Measurements from ENCODE around the gene DRD1.
"Not testable (repeated sequence)": the region's sequence is repeated elsewhere in the genome, so short reads cannot be mapped to it uniquely, and the experiment has no call there.

The DRD1 gene

DNA sequence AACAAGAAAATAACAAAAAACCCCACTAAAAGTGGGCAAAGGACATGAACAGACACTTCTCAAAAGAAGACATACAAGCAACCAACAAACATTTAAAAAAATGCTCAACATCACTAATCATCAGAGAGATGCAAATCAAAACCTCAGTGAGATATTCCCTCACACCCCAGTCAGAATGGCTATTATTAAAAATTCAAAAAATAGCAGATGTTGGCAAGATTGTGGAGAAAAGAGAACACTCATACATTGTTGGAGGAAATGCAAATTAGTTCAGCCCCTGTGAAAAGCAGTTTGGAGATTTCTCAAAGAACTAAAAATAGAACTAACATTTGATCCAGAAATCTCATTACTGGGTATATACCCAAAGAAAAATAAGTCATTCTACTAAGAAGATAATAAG, 19.4 kb downstream of the DRD1 start:
- DNase-seq (ENCODE audit: low read depth) = not testable (repeated sequence)

- no peak for DNase-seq (ENCODE audit: low read depth)
These were observed 21.9 kb downstream of the DRD1 start for GRCh38 chr5:175422058-175422457.

GRCh38 chr5:175420383-175420782, 23.6 kb downstream of the DRD1 start:
- DNase-seq (ENCODE audit: low read depth) = no peak

- DNase-seq (ENCODE audit: low read depth) = no peak
These were observed 25.7 kb downstream of the DRD1 start for GRCh38 chr5:175418251-175418650.

- no peak for DNase-seq (ENCODE audit: low read depth)
These were observed 26.6 kb downstream of the DRD1 start for GRCh38 chr5:175417384-175417783.

- DNase-seq (ENCODE audit: low read depth) = no peak
These were observed 28.7 kb downstream of the DRD1 start for GRCh38 chr5:175415303-175415702.

GRCh38 chr5:175410926-175411325, 33.1 kb downstream of the DRD1 start:
- no peak for DNase-seq (ENCODE audit: low read depth)

DNA sequence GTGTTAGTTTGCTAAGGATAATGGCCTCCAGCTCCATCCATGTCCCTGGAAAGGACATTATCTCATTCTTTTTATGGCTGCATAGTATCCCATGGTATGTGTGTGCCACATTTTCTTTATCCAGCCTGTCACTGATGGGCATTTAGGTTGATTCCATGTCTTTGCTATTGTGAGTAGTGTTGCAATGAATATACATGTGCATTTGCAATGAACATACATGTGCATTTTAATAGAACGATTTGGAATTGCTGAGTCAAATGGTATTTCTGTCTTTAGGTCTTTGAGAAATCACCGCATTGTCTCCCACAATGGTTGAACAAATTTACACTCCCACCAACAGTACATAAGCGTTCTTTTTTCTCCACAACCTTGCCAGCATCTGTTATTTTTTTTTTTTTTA, 37.7 kb downstream of the DRD1 start:
- DNase-seq (ENCODE audit: low read depth) = no peak

DNA sequence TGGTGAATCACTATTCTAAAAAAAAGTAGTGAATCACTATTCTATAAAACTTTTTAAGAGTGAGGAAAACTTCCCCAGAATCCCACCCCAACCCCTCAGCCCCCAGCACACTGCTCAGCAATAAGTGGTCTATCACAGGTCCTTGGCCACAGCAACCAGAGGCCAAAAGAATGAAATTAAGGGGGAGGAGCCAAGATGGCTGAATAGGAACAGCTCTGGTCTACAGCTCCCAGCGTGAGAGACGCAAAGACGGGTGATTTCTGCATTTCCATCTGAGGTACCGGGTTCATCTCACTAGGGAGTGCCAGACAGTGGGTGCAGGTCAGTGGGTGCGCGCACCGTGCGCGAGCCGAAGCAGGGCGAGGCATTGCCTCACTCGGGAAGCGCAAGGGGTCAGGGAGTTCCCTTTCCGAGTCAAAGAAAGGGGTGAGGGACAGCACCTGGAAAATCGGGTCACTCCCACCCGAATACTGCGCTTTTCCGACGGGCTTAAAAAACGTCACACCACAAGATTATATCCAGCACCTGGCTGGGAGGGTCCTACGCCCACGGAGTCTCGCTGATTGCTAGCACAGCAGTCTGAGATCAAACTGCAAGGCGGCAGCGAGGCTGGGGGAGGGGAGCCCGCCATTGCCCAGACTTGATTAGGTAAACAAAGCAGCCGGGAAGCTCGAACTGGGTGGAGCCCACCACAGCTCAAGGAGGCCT, 46.2 kb downstream of the DRD1 start:
- not testable (repeated sequence) for DNase-seq (ENCODE audit: low read depth)

DNA sequence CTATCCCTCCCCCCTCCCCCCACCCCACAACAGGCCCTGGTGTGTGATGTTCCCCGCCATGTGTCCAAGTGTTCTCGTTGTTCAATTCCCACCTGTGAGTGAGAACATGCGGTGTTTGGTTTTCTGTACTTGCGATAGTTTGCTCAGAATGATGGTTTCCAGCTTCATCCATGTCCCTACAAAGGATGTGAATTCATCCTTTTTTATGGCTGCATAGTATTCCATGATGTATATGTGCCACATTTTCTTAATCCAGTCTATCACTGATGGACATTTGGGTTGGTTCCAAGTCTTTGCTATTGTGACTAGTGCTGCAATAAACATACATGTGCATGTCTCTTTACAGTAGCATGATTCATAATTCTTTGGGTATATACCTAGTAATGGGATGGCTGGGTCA, 48.6 kb downstream of the DRD1 start:
- not testable (repeated sequence) for DNase-seq (ENCODE audit: low read depth)

DNA sequence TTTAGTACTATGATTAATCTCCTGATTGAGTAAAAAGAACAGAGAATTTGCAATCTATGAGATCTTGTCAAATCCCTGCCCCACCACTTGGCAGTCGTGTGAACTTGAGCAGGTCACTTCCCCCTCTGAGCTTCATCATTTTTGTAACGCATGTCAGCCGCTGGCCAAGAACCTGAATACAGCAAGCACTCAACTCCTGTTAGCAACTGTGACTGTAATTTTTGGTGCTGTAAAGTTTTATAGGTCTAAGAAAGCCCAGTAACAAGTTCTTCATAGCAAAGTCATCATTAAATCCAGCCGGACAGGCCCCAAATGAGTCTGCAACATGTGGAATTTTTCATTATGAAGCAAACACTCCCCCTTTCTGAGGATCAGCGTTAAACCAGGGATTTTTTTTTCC, 49.4 kb downstream of the DRD1 start:
- no peak for DNase-seq (ENCODE audit: low read depth)

GRCh38 chr5:175393897-175394296, 50.1 kb downstream of the DRD1 start:
- DNase-seq (ENCODE audit: low read depth) = no peak

DNA sequence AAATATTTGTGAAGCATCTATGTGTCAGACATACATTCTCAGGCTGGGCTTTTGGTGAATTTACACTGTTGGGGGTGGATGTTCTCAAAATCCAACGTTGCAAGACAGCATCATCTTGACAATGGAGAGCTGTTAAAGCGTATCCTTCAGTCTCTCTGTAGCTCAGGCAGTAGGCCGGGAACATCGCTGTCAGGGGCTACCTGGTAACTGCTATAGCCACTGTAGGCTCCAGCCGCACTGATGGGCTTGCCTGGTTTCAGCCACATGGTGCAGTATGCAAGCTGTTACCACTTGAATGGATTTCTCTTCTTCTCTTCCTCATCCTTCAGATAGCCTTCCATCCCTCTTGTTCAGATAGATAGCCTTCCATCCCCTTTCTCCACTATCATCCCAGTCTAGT, 51.7 kb downstream of the DRD1 start:
- no peak for DNase-seq (ENCODE audit: low read depth)

DNA sequence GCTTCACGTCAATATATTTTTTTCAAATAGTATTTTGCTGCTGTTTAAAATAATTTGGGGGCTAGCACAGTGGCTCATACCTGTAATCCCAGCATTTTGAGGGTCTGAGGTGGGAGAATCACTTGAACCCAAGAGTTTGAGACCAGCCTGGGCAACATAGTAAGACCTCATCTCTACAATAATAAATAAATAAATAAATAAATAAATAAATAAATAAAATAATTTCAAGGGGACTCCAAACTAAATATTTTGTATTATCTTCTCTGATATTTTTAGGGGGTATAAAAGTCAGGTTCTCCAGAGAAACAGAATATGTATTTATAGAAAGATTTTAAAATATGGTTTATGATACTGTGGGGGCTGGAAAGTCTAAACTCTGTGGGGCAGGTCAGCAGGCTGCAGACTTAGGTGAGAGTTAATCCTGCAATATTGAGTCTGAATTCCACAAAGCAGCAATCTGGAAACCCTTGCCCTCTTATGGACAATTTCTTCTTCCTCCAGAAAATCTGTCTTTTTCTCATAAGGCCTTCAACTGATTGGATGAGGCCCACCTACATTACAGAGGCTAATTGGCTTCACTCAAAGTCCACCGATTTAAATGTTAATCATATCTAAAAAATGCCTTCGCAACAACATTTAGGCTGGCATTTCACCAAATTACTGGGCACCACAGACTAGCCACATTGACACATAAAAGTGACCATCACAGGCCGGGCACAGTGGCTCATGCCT, 53.5 kb downstream of the DRD1 start:
- DNase-seq (ENCODE audit: low read depth) = no peak
